Endothelial cell of hepatic sinusoid (primary cell): ENCODE results near the gene GINS2.

ENCODE experiments used
- in situ Hi-C: cut with HindIII; loops from 2 replicates; pipeline ENCODE4 v1.10.0; 2017; ENCODE audit warnings: low sequenced_read_pairs

Gene GINS2

DNA sequence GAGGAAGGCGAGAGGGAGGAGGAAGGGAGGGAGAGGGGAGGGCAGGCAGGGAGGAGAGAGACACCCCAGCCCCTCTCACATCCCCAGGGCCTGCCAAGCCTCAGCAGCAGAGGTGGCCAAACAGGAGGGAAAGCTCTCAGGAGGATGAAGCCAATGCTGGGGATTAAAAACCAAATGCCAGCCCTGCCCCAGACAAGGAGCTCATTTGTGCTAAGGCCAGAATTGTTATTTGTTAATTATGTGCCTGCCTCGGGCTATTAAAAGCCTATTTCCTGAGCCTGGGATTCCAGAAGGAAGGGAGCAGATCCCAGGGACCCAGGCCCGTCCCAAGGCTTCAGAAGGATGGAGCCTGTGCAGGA, 27.9 kb upstream of the GINS2 start:
- in situ Hi-C loops, result no loop called here

- in situ Hi-C loops, result no loop called here
These were observed 27.4 kb upstream of the GINS2 start for GRCh38 chr16:85716022-85716679.

DNA sequence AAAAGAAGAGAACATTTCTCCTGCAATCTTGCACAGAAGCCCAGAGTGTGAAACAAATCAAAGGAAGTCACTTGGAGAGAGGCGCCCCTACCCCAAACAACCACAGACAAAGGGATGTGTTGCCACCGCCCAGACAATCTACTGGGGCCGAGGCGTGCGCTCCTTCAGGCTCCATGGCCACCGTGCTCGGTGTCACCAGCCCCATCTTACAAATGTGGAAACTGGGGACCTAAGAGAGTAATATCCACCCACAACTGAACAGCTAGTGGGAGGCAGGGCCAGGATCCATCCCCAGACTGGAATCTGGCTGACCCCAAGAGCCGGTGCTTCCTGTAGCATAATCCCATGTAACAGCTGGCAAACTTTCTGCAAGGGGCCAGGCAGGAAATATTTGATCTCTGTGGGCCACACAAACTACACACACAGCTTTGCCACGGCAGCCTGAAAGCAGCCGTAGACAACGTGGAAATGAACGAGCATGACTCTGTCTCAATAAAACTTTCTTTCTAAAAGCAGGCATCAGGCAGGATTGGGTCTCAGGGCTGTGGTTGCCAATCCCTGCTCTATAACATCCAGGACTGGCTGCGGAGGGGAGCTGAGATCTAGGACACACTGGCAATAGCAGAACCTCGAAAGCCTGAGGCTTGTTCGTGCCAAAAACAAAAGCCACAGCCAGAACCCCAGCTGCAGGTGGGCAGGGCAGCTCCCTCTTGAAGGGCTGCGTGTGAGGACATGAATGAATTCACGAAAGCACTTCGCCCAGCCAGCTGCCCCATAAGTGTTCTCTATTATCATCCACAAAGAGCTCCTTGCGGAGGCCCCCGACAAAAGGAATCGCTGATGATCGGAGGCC, 26.6 kb upstream of the GINS2 start:
- in situ Hi-C loops, result no loop called here

- in situ Hi-C loops, result no loop called here
These were observed 24.0 kb upstream of the GINS2 start for GRCh38 chr16:85712801-85713200.

DNA sequence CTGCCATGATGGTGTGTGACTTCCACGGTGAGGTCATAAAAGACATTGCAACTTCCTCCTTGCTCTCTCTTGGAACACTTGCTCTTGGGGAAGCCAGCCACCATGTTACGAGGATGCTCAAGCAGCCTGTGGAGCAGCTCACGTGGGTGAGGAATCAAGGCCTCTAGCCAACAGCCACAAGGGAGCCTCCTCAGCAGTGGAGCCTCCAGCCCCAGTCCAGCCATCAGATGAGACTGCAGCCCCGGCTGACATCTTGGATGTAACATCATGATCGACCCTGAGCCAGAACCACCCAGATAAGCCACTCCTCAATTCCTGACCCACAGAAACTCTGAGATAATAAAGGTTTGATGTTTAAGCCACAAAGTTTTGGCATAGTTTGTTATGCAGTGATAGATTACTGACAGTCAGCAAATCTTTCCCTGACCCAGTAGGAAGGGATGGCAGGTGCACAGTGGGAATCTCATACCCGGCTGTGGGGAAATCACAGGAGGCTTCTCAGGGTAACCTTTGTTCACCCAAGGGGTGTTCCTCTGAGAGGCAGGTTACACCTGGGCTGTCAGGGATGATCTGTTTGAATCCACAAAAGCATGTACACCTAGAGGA, 23.3 kb upstream of the GINS2 start:
- in situ Hi-C loops, result no loop called here

- in situ Hi-C loops, result no loop called here
These were observed 22.0 kb upstream of the GINS2 start for GRCh38 chr16:85710732-85711131.

- in situ Hi-C loops, result no loop called here
These were observed 21.2 kb upstream of the GINS2 start for GRCh38 chr16:85709766-85710585.

GRCh38 chr16:85708338-85708737, 19.6 kb upstream of the GINS2 start:
- in situ Hi-C loops, result no loop called here

DNA sequence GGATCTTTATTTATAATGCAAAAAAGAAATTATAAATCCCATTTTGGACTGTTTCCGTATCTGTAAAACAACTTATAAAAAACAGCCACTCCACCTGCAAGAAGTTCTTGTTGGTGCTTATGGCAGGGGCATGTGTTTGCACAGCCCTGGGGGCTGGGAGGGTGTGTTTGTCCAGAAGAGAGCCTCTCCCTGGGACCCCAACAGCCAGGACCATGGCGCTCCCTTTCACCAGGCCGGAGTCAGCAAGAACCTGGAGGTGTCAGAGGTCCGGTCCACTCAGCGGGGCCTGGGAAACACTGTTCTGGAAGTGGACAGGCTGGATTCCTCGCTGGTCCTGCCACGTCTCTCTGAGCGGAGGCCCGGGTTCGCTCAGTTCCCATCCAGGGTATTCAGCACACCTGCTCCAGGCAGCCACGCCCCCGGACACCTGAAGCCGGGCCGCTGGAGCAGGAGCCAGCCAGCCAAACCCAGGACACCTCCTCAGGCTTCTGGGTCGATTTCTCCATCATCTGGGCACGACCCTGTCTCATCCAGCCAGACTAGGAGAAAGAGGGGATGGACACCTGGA, 18.9 kb upstream of the GINS2 start:
- in situ Hi-C loops, result no loop called here

DNA sequence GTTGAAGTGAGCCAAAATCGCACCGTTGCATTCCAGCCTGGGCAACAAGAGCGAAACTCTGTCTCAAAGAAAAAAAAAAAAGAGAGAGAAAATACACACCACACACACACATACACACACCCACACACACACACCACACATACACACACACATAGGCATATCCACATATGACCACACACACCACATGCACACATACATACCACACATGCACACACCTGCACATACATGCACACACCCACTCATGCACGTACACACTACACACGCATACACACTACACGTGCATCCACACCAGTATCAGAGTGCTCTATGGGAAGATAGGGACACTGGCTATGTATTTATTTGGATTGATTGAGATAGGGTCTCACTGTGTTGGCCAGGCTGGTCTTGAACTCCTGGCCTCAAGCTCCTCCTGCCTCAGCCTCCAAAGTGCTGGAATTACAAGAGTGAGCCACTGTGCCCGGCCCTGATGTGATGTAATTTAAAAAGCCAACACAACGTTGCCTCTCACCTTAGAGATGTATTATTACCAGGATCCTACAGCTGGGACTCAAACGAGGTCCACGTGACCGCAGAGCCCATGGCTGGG, 17.8 kb upstream of the GINS2 start:
- in situ Hi-C loops, result no loop called here

GRCh38 chr16:85704900-85705846, 16.4 kb upstream of the GINS2 start:
- in situ Hi-C loops, result no loop called here

DNA sequence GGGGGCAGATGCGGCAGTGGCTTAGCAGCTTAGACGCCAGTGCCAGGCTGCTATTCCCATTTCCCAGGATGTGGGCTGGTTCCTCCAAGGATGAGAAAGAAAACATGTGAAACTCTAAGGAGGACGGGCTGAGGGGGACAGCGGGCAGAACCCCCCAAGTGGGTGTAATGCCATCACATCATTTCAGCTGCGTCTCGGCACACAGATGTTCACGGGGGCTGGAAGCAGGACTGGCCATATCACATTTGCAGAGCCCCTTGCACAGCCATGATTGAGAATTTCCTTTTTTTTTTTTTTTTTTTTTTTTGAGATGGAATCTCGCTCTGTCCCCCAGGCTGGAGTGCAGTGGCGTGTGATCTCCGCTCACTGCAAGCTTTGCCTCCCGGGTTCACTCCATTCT, 15.3 kb upstream of the GINS2 start:
- in situ Hi-C loops, result no loop called here

- in situ Hi-C loops, result loop anchor here (5.0 kb wide), 1 partner anchor 63 kb away; no protein-coding TSS in a partner anchor
These were observed 10.9 kb upstream of the GINS2 start for GRCh38 chr16:85699628-85700027.

DNA sequence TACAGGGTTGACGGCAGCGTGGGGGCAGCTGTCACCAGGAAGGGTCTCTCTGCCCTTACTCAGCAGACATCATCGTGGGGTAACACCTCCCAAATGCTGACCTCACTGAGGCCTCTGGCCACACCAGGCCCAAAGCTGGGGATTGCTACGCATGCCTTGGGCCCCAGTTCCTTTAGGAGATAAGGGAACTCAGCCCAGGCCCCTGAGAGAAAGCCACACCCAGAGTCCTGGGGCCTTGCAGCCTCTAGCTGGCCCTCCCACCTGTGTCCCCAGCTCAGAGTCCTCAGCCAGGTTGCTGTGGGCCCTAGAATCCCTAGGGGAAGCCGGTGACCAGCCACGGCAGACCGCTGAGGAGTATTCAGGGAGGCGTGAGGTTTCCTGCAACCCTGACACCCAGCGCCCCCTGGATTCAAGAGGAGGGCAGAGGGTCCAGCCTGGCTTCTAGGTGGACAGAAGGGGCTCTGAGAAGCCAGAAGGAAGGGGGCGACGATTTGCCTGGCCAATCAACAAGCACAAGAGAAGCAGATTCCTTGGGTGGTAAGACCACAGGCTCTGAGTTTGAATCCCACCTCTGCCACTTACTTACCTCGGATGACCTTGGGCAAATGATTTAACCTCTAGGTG, 10.3 kb upstream of the GINS2 start:
- in situ Hi-C loops, result loop anchor here (5.0 kb wide), 1 partner anchor 63 kb away; no protein-coding TSS in a partner anchor

- in situ Hi-C loops, result loop anchor here (5.0 kb wide), 1 partner anchor 64 kb away; no protein-coding TSS in a partner anchor
These were observed 9.7 kb upstream of the GINS2 start for GRCh38 chr16:85698459-85698891.

GRCh38 chr16:85697431-85697830, 8.7 kb upstream of the GINS2 start:
- in situ Hi-C loops, result loop anchor here (5.0 kb wide), 1 partner anchor 65 kb away; no protein-coding TSS in a partner anchor

DNA sequence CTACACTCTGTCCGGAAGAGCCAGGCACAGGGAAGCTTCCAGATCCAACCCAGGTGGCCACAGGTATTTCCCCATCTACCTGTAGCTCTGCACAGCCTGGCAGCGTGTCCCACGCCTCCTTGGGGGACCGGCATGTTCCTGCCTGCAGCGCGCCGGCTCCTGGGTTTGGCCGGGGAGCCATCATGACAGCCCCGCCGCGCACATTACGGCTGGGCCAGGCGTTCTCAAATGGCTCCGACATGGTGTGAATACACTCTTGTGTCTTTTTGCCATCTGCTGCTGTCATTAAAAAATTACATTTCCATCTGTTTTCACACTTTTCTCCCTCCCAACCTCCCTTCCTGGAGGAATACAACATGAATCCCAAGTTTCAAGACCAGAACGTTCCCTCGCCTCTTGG, 8.0 kb upstream of the GINS2 start:
- in situ Hi-C loops, result loop anchor here (5.0 kb wide), 1 partner anchor 66 kb away; no protein-coding TSS in a partner anchor
